ENCODE results near the gene SEMA3G. TPM values are rescaled to one million over a fixed set of nuclear protein-coding genes. Genes with fewer than 3 reads are reported as not detected.

SEMA3G gene
- total RNA-seq, 1 experiment from 2014 or later: 0.77 TPM

DNA sequence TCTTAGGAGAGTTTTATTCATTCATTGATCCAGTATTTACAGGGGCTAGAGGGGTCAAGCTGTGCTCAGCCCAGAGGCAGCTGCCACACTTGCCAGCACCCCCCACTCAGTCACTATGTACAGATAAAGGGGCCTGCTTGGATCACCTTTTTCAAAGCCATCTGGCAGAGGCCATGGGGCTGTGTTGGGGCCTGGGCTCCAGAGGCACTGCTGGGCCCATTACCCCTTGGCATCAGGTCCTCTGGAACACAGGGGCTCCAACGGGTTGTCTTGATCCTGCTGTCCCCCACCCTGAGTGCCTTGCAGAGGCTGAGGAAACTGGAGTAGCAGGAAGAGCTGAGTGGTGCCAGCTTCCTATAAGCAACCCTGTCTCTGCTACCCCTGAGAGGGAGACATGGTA lies 43.9 kb downstream of the SEMA3G start:
- no TSS peak for BruUV-seq (replicated peaks)
- no peaks in the 10 kb centered on the region for H4K20me1 ChIP-seq (ENCODE audit: low read length)
- no peak overlapping the region for H2AFZ ChIP-seq (ENCODE audit: low read length)
- H3K36me3 ChIP-seq (ENCODE audit: low read depth, low read length): peaks cover 45% of the 10 kb centered on the region
- no peak overlapping the region for H3K4me3 ChIP-seq (ENCODE audit: low read length)
- DNase-seq: no peak
- H3F3A ChIP-seq (ENCODE audit: low read length, unreplicated experiment): no peaks in the 10 kb centered on the region
- no peak for ATAC-seq
- intact Hi-C loops (cut with micrococcal nuclease): no loop called here
- ChIA-PET CTCF (no interaction called here), POLR2A (ENCODE audit: unreplicated experiment) (no interaction called here)
- H3K4me1 ChIP-seq (ENCODE audit: insufficient read depth, low read length): no peaks in the 10 kb centered on the region
- no peak overlapping the region for H3K27ac ChIP-seq (ENCODE audit: low read length)
- H3K9me2 ChIP-seq (replicated peaks; ENCODE audit: low read length): no peaks in the 10 kb centered on the region
- TF ChIP-seq EZH2phosphoT487 (IDR thresholded peaks at IDR 0.05; ENCODE audit: borderline replicate concordance, low read length) (no peak), EZH2 (IDR thresholded peaks at IDR 0.05; ENCODE audit: low read length, unreplicated experiment) (no peak), CTCF (conservative IDR thresholded peaks at IDR 0.05; ENCODE audit: low read depth, low read length) (no peak)
- H3K9ac ChIP-seq (ENCODE audit: low read length): no peak overlapping the region
- H3K4me2 ChIP-seq (ENCODE audit: low read length): no peak overlapping the region
- no peaks in the 10 kb centered on the region for H3K27me3 ChIP-seq (ENCODE audit: low read length)
- no peaks in the 10 kb centered on the region for H3K79me2 ChIP-seq (ENCODE audit: low read length)
- no peaks in the 10 kb centered on the region for H3K9me3 ChIP-seq (ENCODE audit: low read length)

DNA sequence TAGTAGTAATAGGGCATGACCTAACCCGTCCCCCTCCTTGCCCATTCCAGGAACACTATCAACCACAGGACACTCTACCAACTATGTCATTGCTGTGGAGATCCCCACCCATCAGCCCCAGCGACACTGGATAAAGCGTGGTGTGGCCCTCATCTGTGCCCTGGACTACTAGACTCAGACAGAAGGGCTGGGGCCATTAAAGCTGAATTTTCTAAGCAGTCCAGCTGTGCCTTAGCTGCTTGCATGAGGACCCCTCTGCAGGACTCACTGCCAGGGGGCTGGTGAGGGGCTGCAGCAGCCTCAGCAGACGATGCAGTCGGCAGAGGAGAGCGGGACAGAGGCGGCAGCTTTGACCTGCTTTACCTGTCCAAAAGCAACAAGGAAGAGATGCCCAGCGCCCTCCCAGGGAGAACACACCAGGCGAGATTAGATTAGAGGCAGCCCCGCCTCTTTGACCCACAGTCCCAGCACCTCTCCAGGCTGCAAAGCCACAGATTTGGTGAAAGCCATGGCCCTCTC lies 44.6 kb downstream of the SEMA3G start:
- BruUV-seq (replicated peaks): no TSS peak
- no peaks in the 10 kb centered on the region for H3K9me2 ChIP-seq (replicated peaks; ENCODE audit: low read length)
- no peaks in the 10 kb centered on the region for H3K79me2 ChIP-seq (ENCODE audit: low read length)
- DNase-seq: no peak
- ATAC-seq: no peak
- no peak overlapping the region for H3K9ac ChIP-seq (ENCODE audit: low read length)
- no peaks in the 10 kb centered on the region for H4K20me1 ChIP-seq (ENCODE audit: low read length)
- TF ChIP-seq CTCF (conservative IDR thresholded peaks at IDR 0.05; ENCODE audit: low read depth, low read length) (no peak), EZH2phosphoT487 (IDR thresholded peaks at IDR 0.05; ENCODE audit: borderline replicate concordance, low read length) (no peak), EZH2 (IDR thresholded peaks at IDR 0.05; ENCODE audit: low read length, unreplicated experiment) (no peak)
- H2AFZ ChIP-seq (ENCODE audit: low read length): no peak overlapping the region
- H3K4me1 ChIP-seq (ENCODE audit: insufficient read depth, low read length): no peaks in the 10 kb centered on the region
- H3K36me3 ChIP-seq (ENCODE audit: low read depth, low read length): peaks cover 38% of the 10 kb centered on the region
- H3K4me3 ChIP-seq (ENCODE audit: low read length): no peak overlapping the region
- H3K27ac ChIP-seq (ENCODE audit: low read length): no peak overlapping the region
- CTCF ChIA-PET: no interaction called here
- no peak overlapping the region for H3K4me2 ChIP-seq (ENCODE audit: low read length)
- intact Hi-C loops (cut with micrococcal nuclease): no loop called here
- POLR2A ChIA-PET (ENCODE audit: unreplicated experiment): no interaction called here
- H3K27me3 ChIP-seq (ENCODE audit: low read length): no peaks in the 10 kb centered on the region
- no peaks in the 10 kb centered on the region for H3F3A ChIP-seq (ENCODE audit: low read length, unreplicated experiment)
- no peaks in the 10 kb centered on the region for H3K9me3 ChIP-seq (ENCODE audit: low read length)

DNA sequence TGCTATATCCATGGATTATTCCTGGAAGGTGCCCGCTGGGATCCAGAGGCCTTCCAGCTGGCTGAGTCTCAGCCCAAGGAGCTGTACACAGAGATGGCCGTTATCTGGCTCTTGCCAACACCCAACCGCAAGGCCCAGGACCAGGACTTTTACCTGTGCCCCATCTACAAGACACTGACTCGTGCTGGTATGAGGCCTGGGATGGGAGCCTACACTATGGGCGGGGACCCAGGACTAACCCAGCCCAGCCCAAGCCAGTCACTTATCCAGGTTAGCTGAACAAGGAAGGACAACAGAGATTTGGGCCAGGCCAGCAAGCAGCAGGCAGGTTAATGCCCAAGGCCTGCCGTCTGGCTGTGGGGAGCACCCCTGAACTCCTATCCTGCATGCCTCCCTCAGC lies 45.3 kb downstream of the SEMA3G start:
- Histone ChIP-seq H3K9me2 (replicated peaks; ENCODE audit: low read length) (no peaks in the 10 kb centered on the region), H3F3A (ENCODE audit: low read length, unreplicated experiment) (no peaks in the 10 kb centered on the region), H4K20me1 (ENCODE audit: low read length) (no peaks in the 10 kb centered on the region), H3K9me3 (ENCODE audit: low read length) (no peaks in the 10 kb centered on the region), H3K9ac (ENCODE audit: low read length) (no peak overlapping the region), H3K4me1 (ENCODE audit: insufficient read depth, low read length) (no peaks in the 10 kb centered on the region), H3K27me3 (ENCODE audit: low read length) (no peaks in the 10 kb centered on the region), H3K4me3 (ENCODE audit: low read length) (no peak overlapping the region), H3K36me3 (ENCODE audit: low read depth, low read length) (peaks cover 32% of the 10 kb centered on the region; the same call in 1 of the 2 replicates), H2AFZ (ENCODE audit: low read length) (no peak overlapping the region), H3K4me2 (ENCODE audit: low read length) (no peak overlapping the region), H3K79me2 (ENCODE audit: low read length) (no peaks in the 10 kb centered on the region), H3K27ac (ENCODE audit: low read length) (no peak overlapping the region)
- TF ChIP-seq EZH2 (IDR thresholded peaks at IDR 0.05; ENCODE audit: low read length, unreplicated experiment): no peak
- TF ChIP-seq CTCF (conservative IDR thresholded peaks at IDR 0.05; ENCODE audit: low read depth, low read length): no peak
- TF ChIP-seq EZH2phosphoT487 (IDR thresholded peaks at IDR 0.05; ENCODE audit: borderline replicate concordance, low read length): no peak
- POLR2A ChIA-PET (ENCODE audit: unreplicated experiment): no interaction called here
- no TSS peak for BruUV-seq (replicated peaks)
- peak; percentile 27 for ATAC-seq
- DNase-seq: no peak
- intact Hi-C loops (cut with micrococcal nuclease): no loop called here
- CTCF ChIA-PET: no interaction called here
